Measurements from ENCODE around the gene CCT6A.
"Not testable (repeated sequence)": the region's sequence is repeated elsewhere in the genome, so short reads cannot be mapped to it uniquely, and the experiment has no call there.

CCT6A gene

GRCh38 chr7:56107954-56108258, 56.3 kb downstream of the CCT6A start:
- H3K4me1 ChIP-seq (ENCODE audit: insufficient read depth, low read length): no peaks in the 10 kb centered on the region
- no peaks in the 10 kb centered on the region for H3K27me3 ChIP-seq (ENCODE audit: insufficient read depth, low read length)
- no peak overlapping the region for H3K9ac ChIP-seq (ENCODE audit: low read depth, low read length)
- no peak overlapping the region for H3K4me3 ChIP-seq (ENCODE audit: low read length)
- H3K27ac ChIP-seq (ENCODE audit: low read length): no peak overlapping the region
- peaks cover 62% of the 10 kb centered on the region for H3K9me3 ChIP-seq (ENCODE audit: insufficient read depth, low read depth, low read length)
- peaks cover 11% of the 10 kb centered on the region for H3K36me3 ChIP-seq (ENCODE audit: insufficient read depth, low read depth, low read length)

- Histone ChIP-seq H3K9me3 (ENCODE audit: insufficient read depth, low read depth, low read length) (peaks cover 73% of the 10 kb centered on the region), H3K4me3 (ENCODE audit: low read length) (no peak overlapping the region), H3K36me3 (ENCODE audit: insufficient read depth, low read depth, low read length) (no peaks in the 10 kb centered on the region), H3K27ac (ENCODE audit: low read length) (no peak overlapping the region), H3K4me1 (ENCODE audit: insufficient read depth, low read length) (no peaks in the 10 kb centered on the region), H3K9ac (ENCODE audit: low read depth, low read length) (no peak overlapping the region), H3K27me3 (ENCODE audit: insufficient read depth, low read length) (no peaks in the 10 kb centered on the region)
Observed at GRCh38 chr7:56110611-56111010, 59.0 kb downstream of the CCT6A start.

- H3K4me1 ChIP-seq (ENCODE audit: insufficient read depth, low read length); H3K27me3 ChIP-seq (ENCODE audit: insufficient read depth, low read length); H3K27ac ChIP-seq (ENCODE audit: low read length); H3K4me3 ChIP-seq (ENCODE audit: low read length); H3K36me3 ChIP-seq (ENCODE audit: insufficient read depth, low read depth, low read length); H3K9ac ChIP-seq (ENCODE audit: low read depth, low read length): not testable (repeated sequence)
- peaks cover 76% of the 10 kb centered on the region for H3K9me3 ChIP-seq (ENCODE audit: insufficient read depth, low read depth, low read length)
Observed at GRCh38 chr7:56112244-56112643, 60.7 kb downstream of the CCT6A start.
